ENCODE results near the gene OPTC.
"Not testable (repeated sequence)": the region's sequence is repeated elsewhere in the genome, so short reads cannot be mapped to it uniquely, and the experiment has no call there.

OPTC gene

GRCh38 chr1:203492748-203493130, 1.2 kb upstream of the OPTC start:
- no peak for FAIRE-seq

- FAIRE-seq, result no peak
These were observed 1.9 kb downstream of the OPTC start for GRCh38 chr1:203495845-203496244.

- FAIRE-seq, result no peak
These were observed 3.4 kb downstream of the OPTC start for GRCh38 chr1:203497269-203497777.

GRCh38 chr1:203499643-203500278, 5.8 kb downstream of the OPTC start:
- FAIRE-seq, result no peak

GRCh38 chr1:203500279-203500678, 6.3 kb downstream of the OPTC start:
- FAIRE-seq, result no peak

GRCh38 chr1:203503836-203504235, 9.9 kb downstream of the OPTC start:
- FAIRE-seq, result no peak

GRCh38 chr1:203504400-203505250, 10.7 kb downstream of the OPTC start:
- no peak for FAIRE-seq

- no peak for FAIRE-seq
These were observed 11.7 kb downstream of the OPTC start for GRCh38 chr1:203505526-203506204.

GRCh38 chr1:203506858-203507626, 13.1 kb downstream of the OPTC start:
- FAIRE-seq, result no peak

- no peak for FAIRE-seq
These were observed 13.8 kb downstream of the OPTC start for GRCh38 chr1:203507759-203508158.

- no peak for FAIRE-seq
These were observed 14.6 kb downstream of the OPTC start for GRCh38 chr1:203508463-203509073.

- FAIRE-seq, result no peak
These were observed 15.2 kb downstream of the OPTC start for GRCh38 chr1:203509135-203509534.

GRCh38 chr1:203511513-203511912, 17.6 kb downstream of the OPTC start:
- no peak for FAIRE-seq

- FAIRE-seq, result no peak
These were observed 18.0 kb downstream of the OPTC start for GRCh38 chr1:203511930-203512329.

GRCh38 chr1:203512517-203512847, 18.5 kb downstream of the OPTC start:
- no peak for FAIRE-seq

- no peak for FAIRE-seq
These were observed 19.1 kb downstream of the OPTC start for GRCh38 chr1:203512848-203513584.

GRCh38 chr1:203513585-203514031, 19.7 kb downstream of the OPTC start:
- FAIRE-seq, result no peak

- FAIRE-seq, result no peak
These were observed 22.2 kb downstream of the OPTC start for GRCh38 chr1:203516184-203516583.

- no peak for FAIRE-seq
These were observed 23.0 kb downstream of the OPTC start for GRCh38 chr1:203516906-203517305.

GRCh38 chr1:203517426-203518110, 23.6 kb downstream of the OPTC start:
- FAIRE-seq, result no peak

GRCh38 chr1:203518139-203518538, 24.2 kb downstream of the OPTC start:
- FAIRE-seq, result not testable (repeated sequence)

Measured in A204.1 (cell line).